HFFc6 (cell line): ENCODE results near the gene DHRS2. TPM values are rescaled to one million over a fixed set of nuclear protein-coding genes. Genes with fewer than 3 reads are reported as not detected.

Source experiments
- DNase-seq: peaks from one replicate; pipeline ENCODE4 v3.0.0-alpha.2; 2018
- H3K27ac Mint-ChIP-seq: 2 replicates; pipeline ENCODE4 v1.8.0; 2020; ENCODE audit warnings: mild to moderate bottlenecking, mixed read lengths
- H3K27me3 Mint-ChIP-seq: 2 replicates; pipeline ENCODE4 v1.8.0; 2021; ENCODE audit warnings: mild to moderate bottlenecking, moderate library complexity, mixed read lengths; ENCODE audit not compliant: insufficient read depth
- H3K36me3 Mint-ChIP-seq: 2 replicates; pipeline ENCODE4 v1.8.0; 2021; ENCODE audit warnings: low read depth, mixed read lengths
- H3K4me1 Mint-ChIP-seq: 2 replicates; pipeline ENCODE4 v1.8.0; 2020; ENCODE audit warnings: low read depth, mixed read lengths
- H3K4me3 Mint-ChIP-seq: 2 replicates; pipeline ENCODE4 v1.8.0; 2020; ENCODE audit warnings: mild to moderate bottlenecking, moderate library complexity, mixed read lengths
- H3K9me3 Mint-ChIP-seq: 2 replicates; pipeline ENCODE4 v1.8.0; 2020; ENCODE audit warnings: mild to moderate bottlenecking, mixed read lengths
- total RNA-seq, 6 experiments: library from RNA; stranded (reverse); fragmentation: NEBNext Ultra II Directional; extraction: Animal tissue kit (Norgen Biotek cat#: 25700); gene quantifications; 2 replicates in 1 of 6; 3 replicates in 5 of 6; pipeline ENCODE4 v1.2.3, GENCODE V29; 2021
- TF ChIP-seq, protein P1 (sequence below): fragments of 200-600 bp; sonication (generic); IDR thresholded peaks from 2 replicates; pipeline ENCODE4 v1.5.0; 2021; ENCODE audit warnings: antibody characterized with exemption, mild to moderate bottlenecking

The DHRS2 gene
- total RNA-seq, 6 experiments from 2014 or later: 0.31 to 0.91 (median 0.51) TPM

DNA sequence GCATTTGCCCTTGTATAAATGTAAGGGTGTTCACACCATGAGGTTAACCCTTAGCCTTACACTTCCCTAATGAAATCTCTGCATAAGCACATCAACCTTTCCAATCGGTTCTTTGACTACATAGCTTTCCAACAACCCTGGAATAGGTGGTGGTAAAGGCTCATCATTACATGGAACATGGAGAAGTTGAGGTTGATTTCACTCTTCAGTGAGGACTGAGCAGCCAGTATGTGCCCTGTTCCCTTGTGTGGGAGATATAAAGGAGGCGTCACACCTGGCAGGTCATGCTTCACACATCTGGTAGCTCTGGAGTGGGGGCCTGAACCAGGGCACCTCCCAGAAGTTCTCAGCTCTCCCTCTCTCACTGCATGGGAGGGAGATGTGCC, 35.8 kb upstream of the DHRS2 start:
- DNase-seq: no peak
- Mint-ChIP-seq H3K4me1 (peaks cover 9% of the 10 kb centered on the region; the same call in 1 of the 2 replicates), H3K27ac (no peak overlapping the region), H3K36me3 (no peaks in the 10 kb centered on the region), H3K9me3 (no peaks in the 10 kb centered on the region), H3K4me3 (no peak overlapping the region), H3K27me3 (peaks cover 10% of the 10 kb centered on the region)
- TF ChIP-seq, protein P1, sequence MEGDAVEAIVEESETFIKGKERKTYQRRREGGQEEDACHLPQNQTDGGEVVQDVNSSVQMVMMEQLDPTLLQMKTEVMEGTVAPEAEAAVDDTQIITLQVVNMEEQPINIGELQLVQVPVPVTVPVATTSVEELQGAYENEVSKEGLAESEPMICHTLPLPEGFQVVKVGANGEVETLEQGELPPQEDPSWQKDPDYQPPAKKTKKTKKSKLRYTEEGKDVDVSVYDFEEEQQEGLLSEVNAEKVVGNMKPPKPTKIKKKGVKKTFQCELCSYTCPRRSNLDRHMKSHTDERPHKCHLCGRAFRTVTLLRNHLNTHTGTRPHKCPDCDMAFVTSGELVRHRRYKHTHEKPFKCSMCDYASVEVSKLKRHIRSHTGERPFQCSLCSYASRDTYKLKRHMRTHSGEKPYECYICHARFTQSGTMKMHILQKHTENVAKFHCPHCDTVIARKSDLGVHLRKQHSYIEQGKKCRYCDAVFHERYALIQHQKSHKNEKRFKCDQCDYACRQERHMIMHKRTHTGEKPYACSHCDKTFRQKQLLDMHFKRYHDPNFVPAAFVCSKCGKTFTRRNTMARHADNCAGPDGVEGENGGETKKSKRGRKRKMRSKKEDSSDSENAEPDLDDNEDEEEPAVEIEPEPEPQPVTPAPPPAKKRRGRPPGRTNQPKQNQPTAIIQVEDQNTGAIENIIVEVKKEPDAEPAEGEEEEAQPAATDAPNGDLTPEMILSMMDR: no peak

DNA sequence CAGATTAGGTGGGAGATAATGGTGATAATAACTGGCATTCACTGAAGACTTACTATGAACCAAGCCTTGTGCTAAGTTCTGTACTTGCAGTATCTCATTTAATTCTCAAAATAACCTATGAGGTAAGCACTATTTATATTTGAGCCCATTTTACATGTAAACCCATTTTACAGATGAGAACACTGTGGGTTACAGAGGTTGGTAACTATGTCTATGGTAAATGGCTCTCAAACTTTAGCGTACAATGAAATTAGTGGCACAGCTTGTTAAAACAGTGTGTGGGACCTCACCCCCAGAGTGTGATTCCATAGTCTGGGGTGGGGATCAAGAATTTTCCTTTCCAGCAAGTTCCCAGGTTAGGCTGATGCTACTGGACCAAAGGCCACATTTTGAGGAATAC, 35.4 kb upstream of the DHRS2 start:
- Mint-ChIP-seq H3K36me3 (no peaks in the 10 kb centered on the region), H3K4me3 (no peak overlapping the region), H3K4me1 (peaks cover 13% of the 10 kb centered on the region), H3K9me3 (no peaks in the 10 kb centered on the region), H3K27ac (no peak overlapping the region), H3K27me3 (peaks cover 10% of the 10 kb centered on the region)
- TF ChIP-seq, protein P1: no peak
- no peak for DNase-seq

DNA sequence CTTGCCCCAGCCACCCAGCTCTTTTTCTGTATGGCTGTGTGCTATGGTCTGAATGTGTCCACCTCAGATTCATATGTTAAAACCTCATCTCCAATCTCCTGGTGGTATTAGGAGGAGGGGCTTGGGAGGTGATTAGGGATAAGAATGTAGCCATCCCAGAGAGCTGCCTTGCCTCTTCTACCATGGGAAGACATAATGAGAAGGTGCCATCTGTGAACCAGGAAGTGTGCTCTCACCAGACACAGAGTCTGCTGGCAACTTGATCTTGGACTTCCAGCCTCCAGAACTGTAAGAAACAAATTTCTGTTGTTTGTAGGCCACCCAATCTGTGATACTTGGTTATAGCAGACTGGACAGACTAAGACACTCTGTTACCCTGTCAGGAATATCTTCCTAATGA, 34.7 kb upstream of the DHRS2 start:
- TF ChIP-seq, protein P1: no peak
- DNase-seq: no peak
- Mint-ChIP-seq H3K9me3 (no peaks in the 10 kb centered on the region), H3K27me3 (peaks cover 10% of the 10 kb centered on the region), H3K27ac (no peak overlapping the region), H3K36me3 (no peaks in the 10 kb centered on the region), H3K4me3 (no peak overlapping the region), H3K4me1 (peaks cover 18% of the 10 kb centered on the region)

- Mint-ChIP-seq H3K4me1 (peaks cover 21% of the 10 kb centered on the region), H3K27me3 (peaks cover 10% of the 10 kb centered on the region), H3K27ac (no peak overlapping the region), H3K9me3 (no peaks in the 10 kb centered on the region), H3K36me3 (no peaks in the 10 kb centered on the region), H3K4me3 (no peak overlapping the region)
- DNase-seq: no peak
- TF ChIP-seq, protein P1: no peak
Observed at GRCh38 chr14:23601845-23602180, 34.4 kb upstream of the DHRS2 start.

- no peaks in the 10 kb centered on the region for H3K36me3 Mint-ChIP-seq
- H3K9me3 Mint-ChIP-seq: no peaks in the 10 kb centered on the region
- H3K27me3 Mint-ChIP-seq: peaks cover 14% of the 10 kb centered on the region
- no peak for DNase-seq
- no peak overlapping the region for H3K27ac Mint-ChIP-seq
- no peak overlapping the region for H3K4me3 Mint-ChIP-seq
- H3K4me1 Mint-ChIP-seq: peaks cover 21% of the 10 kb centered on the region
- TF ChIP-seq, protein P1: no peak
Observed at GRCh38 chr14:23602181-23603095, 33.7 kb upstream of the DHRS2 start.
